K562 (cell line): ENCODE results near the gene TMC2. TPM values are rescaled to one million over a fixed set of nuclear protein-coding genes. Genes with fewer than 3 reads are reported as not detected.

Experiments used
- ATAC-seq: fragments of 200-7000 bp; cut with Tn5 transposase; 3 replicates; pipeline ENCODE4 v1.9.1; 2020; ENCODE audit warnings: moderate library complexity
- BruUV-seq: library from RNA; stranded (reverse); fragments of 400-500 nt; replicated peaks from 2 replicates; lab custom pipeline; 2021; lab: Mats Ljungman, UMichigan
- CTCF ChIA-PET: fragments of 300-600 bp; formaldehyde crosslinking; extraction: SDS; loops from one replicate; lab custom pipeline; 2021; ENCODE audit warnings: low intra/inter-chr PET ratio; lab: Yijun Ruan, JAX
- POLR2A ChIA-PET: fragments of 300-600, 350-650 bp; sonication (Branson Sonifier 250); formaldehyde crosslinking; extraction: SDS; loops from one replicate; lab custom pipeline; 2021; ENCODE audit warnings: antibody characterized with exemption, inconsistent platforms; lab: Yijun Ruan, JAX
- DNase-seq, 4 experiments: peaks; one replicate each; pipeline versions ENCODE4 v3.0.0 to v3.0.0-alpha.2; 2011 to 2018; ENCODE audit warnings: low spot score in 3 of 4, mixed read lengths in 3 of 4; ENCODE audit errors: extremely low read depth in 1 of 4
- FAIRE-seq: peaks from 2 replicates; lab custom pipeline; 2011; peaks lifted over from hg19 to GRCh38; lab: Jason Lieb, UNC
- H2AFZ ChIP-seq: 2 replicates; pipeline ENCODE4 v1.6.0; 2011; ENCODE audit warnings: low read depth, low read length, control low read depth, inconsistent platforms
- H3K27ac ChIP-seq: fragments of 200-600 bp; 3 replicates; pipeline ENCODE4 v1.8.0; 2011; ENCODE audit warnings: low read depth, mild to moderate bottlenecking, control low read depth, inconsistent platforms, low read length, moderate library complexity, mixed read lengths; ENCODE audit errors: extremely low read depth
- H3K27me3 ChIP-seq, 2 experiments: fragments of 300-600 bp in 1 of 2; 2 replicates in 1 of 2; 3 replicates in 1 of 2; pipeline versions ENCODE4 v1.6.0 to v1.8.0; 2011; ENCODE audit warnings: inconsistent platforms in 2 of 2, low read length in 2 of 2, mild to moderate bottlenecking in 1 of 2, mixed read lengths in 1 of 2, moderate library complexity in 1 of 2; ENCODE audit not compliant: control insufficient read depth in 2 of 2, insufficient read depth in 2 of 2
- H3K36me3 ChIP-seq: fragments of 300-600 bp; 3 replicates; pipeline ENCODE4 v1.8.0; 2011; ENCODE audit warnings: mild to moderate bottlenecking, low read length, inconsistent platforms; ENCODE audit not compliant: control insufficient read depth, insufficient read depth
- H3K4me1 ChIP-seq, 2 experiments: fragments of 200-600 bp in 1 of 2; replicated peaks in 1 of 2; 2 replicates in 1 of 2; 3 replicates in 1 of 2; pipeline versions ENCODE4 v1.5.1 to v1.8.0; 2011; ENCODE audit warnings: inconsistent platforms in 2 of 2, low read length in 2 of 2, mild to moderate bottlenecking in 1 of 2, mixed read lengths in 1 of 2, moderate library complexity in 1 of 2; ENCODE audit not compliant: control insufficient read depth in 2 of 2, insufficient read depth in 2 of 2
- H3K4me2 ChIP-seq: 2 replicates; pipeline ENCODE4 v1.6.1; 2011; ENCODE audit warnings: low read length, control low read depth, inconsistent platforms, mixed read lengths; ENCODE audit not compliant: insufficient read depth
- H3K4me3 ChIP-seq: fragments of 200-600 bp; sonication (generic), shearing (Covaris generic); 2 replicates; pipeline ENCODE4 v1.5.1; 2016; ENCODE audit warnings: control low read depth, inconsistent platforms
- H3K79me2 ChIP-seq: fragments of 200-600 bp; 3 replicates; pipeline ENCODE4 v1.8.0; 2011; ENCODE audit warnings: low read length, inconsistent platforms; ENCODE audit not compliant: control insufficient read depth, insufficient read depth
- H3K9ac ChIP-seq, 2 experiments: 2 replicates each; pipeline versions ENCODE4 v1.6.0 to v1.6.1; 2011; ENCODE audit warnings: low read depth in 2 of 2, low read length in 2 of 2, control low read depth in 1 of 2, inconsistent platforms in 1 of 2, mild to moderate bottlenecking in 1 of 2, mixed read lengths in 1 of 2; ENCODE audit not compliant: insufficient read depth in 1 of 2
- H3K9me1 ChIP-seq: one replicate; pipeline ENCODE4 v1.6.0; 2011; ENCODE audit warnings: inconsistent platforms, mild to moderate bottlenecking, low read length, moderate library complexity; ENCODE audit not compliant: control insufficient read depth, insufficient read depth
- H3K9me3 ChIP-seq: replicated peaks from 2 replicates; pipeline ENCODE4 v1.5.1; 2011; ENCODE audit warnings: low read depth, low read length, inconsistent platforms; ENCODE audit not compliant: control insufficient read depth, insufficient read depth
- H4K20me1 ChIP-seq: replicated peaks from 2 replicates; pipeline ENCODE4 v1.6.1; 2011; ENCODE audit warnings: low read length, inconsistent platforms, mixed read lengths; ENCODE audit not compliant: control insufficient read depth, insufficient read depth
- ATF3 ChIP-seq, 2 experiments: fragments of 450-650 bp in 1 of 2; sonication (generic) in 1 of 2; formaldehyde crosslinking in 1 of 2; IDR thresholded peaks in 1 of 2; conservative IDR thresholded peaks in 1 of 2; 2 replicates each; pipeline versions ENCODE4 v1.6.1 to v1.8.1; 2016 to 2023; ENCODE audit warnings: mild to moderate bottlenecking in 2 of 2, moderate library complexity in 2 of 2, inconsistent platforms in 1 of 2, missing genetic modification reagents in 1 of 2
- BRCA1 ChIP-seq, 2 experiments: fragments of 450-650 bp in 1 of 2; sonication (generic) in 1 of 2; formaldehyde crosslinking in 1 of 2; IDR thresholded peaks; 2 replicates each; pipeline versions ENCODE4 v1.5.0 to v1.6.1; 2017 to 2020; ENCODE audit warnings: mild to moderate bottlenecking in 1 of 2, missing genetic modification reagents in 1 of 2
- CEBPG ChIP-seq, 3 experiments: fragments of 200-800 bp in 1 of 3; sonication (Bioruptor generic) in 1 of 3; sonication (generic) in 1 of 3; formaldehyde crosslinking in 1 of 3; IDR thresholded peaks in 2 of 3; conservative IDR thresholded peaks in 1 of 3; 2 replicates each; pipeline versions ENCODE4 v1.6.1 to v1.8.0; 2016 to 2022; ENCODE audit warnings: missing compliant biosample characterization in 2 of 3, missing genetic modification characterization in 2 of 3, mild to moderate bottlenecking in 1 of 3, missing genetic modification reagents in 1 of 3
- ELF1 ChIP-seq: fragments of 200-800 bp; sonication (Bioruptor generic); IDR thresholded peaks from 2 replicates; pipeline ENCODE4 v1.6.1; 2016; ENCODE audit warnings: missing genetic modification characterization, missing compliant biosample characterization
- ETV5 ChIP-seq: sonication (generic); formaldehyde crosslinking; IDR thresholded peaks from 2 replicates; pipeline ENCODE4 v1.4.0; 2020; ENCODE audit warnings: low read depth, mild to moderate bottlenecking, missing genetic modification reagents
- FOXA1 ChIP-seq: fragments of 450-650 bp; IDR thresholded peaks from 2 replicates; pipeline ENCODE4 v1.6.1; 2016; ENCODE audit warnings: mild to moderate bottlenecking, borderline replicate concordance
- HNRNPUL1 ChIP-seq: fragments of 200-400 bp; formaldehyde crosslinking; IDR thresholded peaks from 2 replicates; pipeline ENCODE4 v1.6.1; 2017; ENCODE audit warnings: low read length
- KDM1A ChIP-seq, 2 experiments: fragments of 450-650 bp; IDR thresholded peaks; 2 replicates each; pipeline ENCODE4 v1.6.1; 2016; ENCODE audit warnings: mild to moderate bottlenecking in 2 of 2
- LCOR ChIP-seq: sonication (generic); formaldehyde crosslinking; IDR thresholded peaks from 2 replicates; pipeline ENCODE4 v1.8.0; 2022; ENCODE audit warnings: mild to moderate bottlenecking, missing genetic modification reagents
- MECOM ChIP-seq: fragments of 250-450 bp; sonication (Bioruptor Pico); IDR thresholded peaks from 2 replicates; pipeline ENCODE4 v1.8.0; 2022; ENCODE audit warnings: inconsistent platforms
- PRPF4 ChIP-seq: fragments of 200-400 bp; formaldehyde crosslinking; IDR thresholded peaks from one replicate; pipeline ENCODE4 v1.6.1; 2017; ENCODE audit warnings: low read length, low read depth, mild to moderate bottlenecking; ENCODE audit not compliant: insufficient read depth, poor library complexity, severe bottlenecking
- RBM39 ChIP-seq: fragments of 200-400 bp; formaldehyde crosslinking; optimal IDR thresholded peaks from 2 replicates; pipeline ENCODE3; 2018; ENCODE audit warnings: low read depth, low read length
- SPI1 ChIP-seq: IDR thresholded peaks from 2 replicates; pipeline ENCODE4 v1.6.1; 2011; ENCODE audit warnings: low read depth, low read length, control low read depth, borderline replicate concordance
- TAF7 ChIP-seq: fragments of 450-650 bp; IDR thresholded peaks from 2 replicates; pipeline ENCODE4 v1.6.1; 2016; ENCODE audit warnings: missing genetic modification characterization, missing compliant biosample characterization
- ZBTB1 ChIP-seq: sonication (generic); formaldehyde crosslinking; IDR thresholded peaks from 2 replicates; pipeline ENCODE4 v1.8.1; 2023; ENCODE audit warnings: missing genetic modification reagents, low read depth, mild to moderate bottlenecking, borderline replicate concordance
- ZBTB17 ChIP-seq: fragments of 450-650 bp; formaldehyde crosslinking; IDR thresholded peaks from 2 replicates; pipeline ENCODE4 v1.4.0; 2020; ENCODE audit warnings: mild to moderate bottlenecking
- ZNF197 ChIP-seq: fragments of 200-800 bp; sonication (Bioruptor generic); IDR thresholded peaks from 2 replicates; pipeline ENCODE4 v1.6.1; 2016; ENCODE audit warnings: low read depth, missing genetic modification characterization, missing compliant biosample characterization
- ZNF79 ChIP-seq: fragments of 250-450 bp; sonication (Bioruptor Pico); IDR thresholded peaks from 2 replicates; pipeline ENCODE4 v1.4.0; 2020; ENCODE audit warnings: low read depth, mild to moderate bottlenecking, moderate library complexity
- WGBS: fragments of 100-300 bp; shearing (Covaris generic); methylation state at CpG from one replicate; pipeline ENCODE4 v1.1.6; 2016; ENCODE audit warnings: low coverage, mixed read lengths; ENCODE audit not compliant: insufficient coverage; ENCODE audit errors: missing lambda C conversion rate; 5-methylcytosine and 5-hydroxymethylcytosine counted together
- in situ Hi-C: fragments of 300-500 bp; cut with MboI; formaldehyde crosslinking; loops from 4 replicates; pipeline ENCODE4 v1.15.0; 2018; ENCODE audit warnings: inconsistent platforms, mixed read lengths
- intact Hi-C: fragments of 100-400 bp; cut with micrococcal nuclease; formaldehyde crosslinking; loops from 2 replicates; pipeline ENCODE4 v1.14.2; 2022
- polyA plus RNA-seq, 8 experiments: library from polyadenylated mRNA; depleted of rRNA in 4 of 8; stranded (reverse) in 5 of 8; unstranded in 3 of 8; fragments of >200 nt; fragmentation: Nextera tagmentation in 2 of 8; fragmentation: Illumina TruSeq in 1 of 8; extraction: Ambion mirVana in 2 of 8; extraction: Trizol in 1 of 8; gene quantifications; 2 replicates each; pipeline versions ENCODE4 v1.2.1 to v1.2.3, GENCODE V29; 2011 to 2014; ENCODE audit warnings: inconsistent platforms in 1 of 8, missing spikeins in 1 of 8
- total RNA-seq, 7 experiments: library from RNA; depleted of rRNA in 6 of 7; stranded (reverse); fragments of >200 nt in 6 of 7; fragmentation: Illumina TruSeq in 2 of 7; extraction: Trizol in 2 of 7; gene quantifications; 2 replicates each; pipeline versions ENCODE4 v1.2.1 to v1.2.3, GENCODE V29; 2011 to 2021; ENCODE audit warnings: low replicate concordance in 1 of 7
- TF ChIP-seq, protein P1 (sequence below): fragments of 450-650 bp; IDR thresholded peaks from 2 replicates; pipeline ENCODE4 v1.7.1; 2018; ENCODE audit warnings: mild to moderate bottlenecking, low read depth; ENCODE audit not compliant: partially characterized antibody

Gene TMC2
- total and polyA plus RNA-seq, 9 of the 15 experiments (the other 6 are each of a cell fraction or from before 2014, with no cell fraction given): not detected

DNA sequence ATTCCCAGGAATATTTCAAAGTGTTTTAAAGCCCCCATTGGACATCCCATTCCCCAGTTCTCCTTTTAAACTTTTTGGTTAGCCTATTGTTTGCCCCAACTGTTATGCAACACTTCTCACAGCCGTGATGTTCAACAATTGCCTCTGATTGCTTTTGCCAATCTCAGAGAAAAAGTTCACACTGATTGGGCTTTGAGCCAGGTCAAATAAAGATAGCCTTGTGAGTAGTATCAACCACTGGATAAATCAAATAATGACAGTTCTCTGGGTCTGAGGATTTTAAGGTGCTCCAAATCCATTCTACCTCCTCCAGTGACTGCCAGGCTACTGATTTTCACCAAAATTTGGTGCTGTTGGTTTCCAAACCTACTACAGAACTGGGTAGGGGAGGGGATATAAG, 97.0 kb downstream of the TMC2 start (continued):
- TF ChIP-seq PRPF4 (no peak), MECOM (CRISPR knock-in tag) (no peak), RBM39 (no peak), FOXA1 (no peak), TAF7 (tag) (no peak), LCOR (CRISPR knock-in tag) (no peak)
- TF ChIP-seq, protein P1, sequence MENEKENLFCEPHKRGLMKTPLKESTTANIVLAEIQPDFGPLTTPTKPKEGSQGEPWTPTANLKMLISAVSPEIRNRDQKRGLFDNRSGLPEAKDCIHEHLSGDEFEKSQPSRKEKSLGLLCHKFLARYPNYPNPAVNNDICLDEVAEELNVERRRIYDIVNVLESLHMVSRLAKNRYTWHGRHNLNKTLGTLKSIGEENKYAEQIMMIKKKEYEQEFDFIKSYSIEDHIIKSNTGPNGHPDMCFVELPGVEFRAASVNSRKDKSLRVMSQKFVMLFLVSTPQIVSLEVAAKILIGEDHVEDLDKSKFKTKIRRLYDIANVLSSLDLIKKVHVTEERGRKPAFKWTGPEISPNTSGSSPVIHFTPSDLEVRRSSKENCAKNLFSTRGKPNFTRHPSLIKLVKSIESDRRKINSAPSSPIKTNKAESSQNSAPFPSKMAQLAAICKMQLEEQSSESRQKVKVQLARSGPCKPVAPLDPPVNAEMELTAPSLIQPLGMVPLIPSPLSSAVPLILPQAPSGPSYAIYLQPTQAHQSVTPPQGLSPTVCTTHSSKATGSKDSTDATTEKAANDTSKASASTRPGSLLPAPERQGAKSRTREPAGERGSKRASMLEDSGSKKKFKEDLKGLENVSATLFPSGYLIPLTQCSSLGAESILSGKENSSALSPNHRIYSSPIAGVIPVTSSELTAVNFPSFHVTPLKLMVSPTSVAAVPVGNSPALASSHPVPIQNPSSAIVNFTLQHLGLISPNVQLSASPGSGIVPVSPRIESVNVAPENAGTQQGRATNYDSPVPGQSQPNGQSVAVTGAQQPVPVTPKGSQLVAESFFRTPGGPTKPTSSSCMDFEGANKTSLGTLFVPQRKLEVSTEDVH: no peak

- peaks cover 0 to 6% of the 10 kb centered on the region in 2 experiments; a peak in 2 of 5 replicates for H3K27me3 ChIP-seq
- ChIA-PET CTCF (no interaction called here), POLR2A (interaction anchor here (0.6 to 1.1 kb wide), 3 partner anchors 15 to 322 kb away, joined by 3 to 7 read pairs (median 5); partner anchors contain the start of gene NOP56)
- H3K9ac ChIP-seq: no peak overlapping the region
- intact Hi-C loops: no loop called here
- ATAC-seq (no peak), DNase-seq (no peak), FAIRE-seq (no peak)
- no peaks in the 10 kb centered on the region for H3K79me2 ChIP-seq
- H2AFZ ChIP-seq: no peak overlapping the region
- H3K4me1 ChIP-seq: no peaks in the 10 kb centered on the region
- H3K36me3 ChIP-seq: no peaks in the 10 kb centered on the region
- 0% methylated on average over 4 of the region's 6 CpGs for WGBS
- H3K4me2 ChIP-seq: no peak overlapping the region
- H4K20me1 ChIP-seq: no peaks in the 10 kb centered on the region
- no peak overlapping the region for H3K27ac ChIP-seq
- H3K9me1 ChIP-seq: no peaks in the 10 kb centered on the region
- no peaks in the 10 kb centered on the region for H3K9me3 ChIP-seq
- BruUV-seq: no TSS peak
- no peak overlapping the region for H3K4me3 ChIP-seq
- in situ Hi-C loops: no loop called here
- TF ChIP-seq HNRNPUL1 (no peak), ZNF79 (CRISPR knock-in tag) (no peak), ZBTB17 (CRISPR knock-in tag) (no peak), ELF1 (tag) (no peak), ETV5 (no peak), ZBTB1 (CRISPR knock-in tag) (no peak), ZNF197 (CRISPR knock-in tag) (no peak), SPI1 (no peak), BRCA1 (IDR thresholded peaks at IDR 0.05) (no peak), BRCA1 (CRISPR knock-in tag; IDR thresholded peaks at IDR 0.05) (no peak), CEBPG (CRISPR knock-in tag; IDR thresholded peaks at IDR 0.05) (no peak), CEBPG (tag; conservative IDR thresholded peaks at IDR 0.05 in 1 of 2, IDR thresholded peaks at IDR 0.05 in 1 of 2) (no peak), KDM1A (IDR thresholded peaks at IDR 0.05) (no peak), ATF3 (IDR thresholded peaks at IDR 0.05) (no peak), ATF3 (CRISPR knock-in tag; conservative IDR thresholded peaks at IDR 0.05) (no peak)
These were observed 100.9 kb downstream of the TMC2 start for GRCh38 chr20:2637246-2637645.
